A549 (cell line): Measurements from ENCODE around the gene CEP76. TPM values are rescaled to one million over a fixed set of nuclear protein-coding genes. Genes with fewer than 3 reads are reported as not detected.

Source experiments
- ATAC-seq, 2 experiments: fragments of 200-7000 bp in 1 of 2; fragments of >200 bp in 1 of 2; cut with Nextera tagmentation in 1 of 2; cut with Tn5 transposase in 1 of 2; 3 replicates each; pipeline versions ENCODE4 v1.8.0 to v1.9.1; 2018 to 2020; ENCODE audit warnings: mild to moderate bottlenecking in 1 of 2, moderate library complexity in 1 of 2
- CTCF ChIA-PET: fragments of 300-600 bp; sonication (Branson Sonifier 250); formaldehyde crosslinking; extraction: SDS; loops from one replicate; lab custom pipeline; 2021; ENCODE audit warnings: antibody characterized with exemption, inconsistent platforms; lab: Yijun Ruan, JAX
- POLR2A ChIA-PET: fragments of 350-600 bp; formaldehyde crosslinking; extraction: SDS; loops from one replicate; lab custom pipeline; 2021; ENCODE audit warnings: antibody characterized with exemption, inconsistent platforms; lab: Yijun Ruan, JAX
- DNase-seq, 2 experiments: peaks; one replicate each; pipeline versions ENCODE4 v3.0.0 to v3.0.0-alpha.2; 2011 to 2016; ENCODE audit warnings: low read depth in 1 of 2, low spot score in 1 of 2
- FAIRE-seq: peaks from 2 replicates; lab custom pipeline; 2011; peaks lifted over from hg19 to GRCh38; lab: Jason Lieb, UNC
- H3K27ac ChIP-seq, 2 experiments: fragments of >200 bp; sonication (Bioruptor Twin); formaldehyde crosslinking; 3 replicates each; pipeline ENCODE4 v1.5.1; 2016 to 2017
- H3K4me1 ChIP-seq: fragments of >200 bp; sonication (Bioruptor Twin); formaldehyde crosslinking; 3 replicates; pipeline ENCODE4 v1.6.1; 2016
- H3K4me2 ChIP-seq: fragments of >200 bp; sonication (Bioruptor Twin); formaldehyde crosslinking; 3 replicates; pipeline ENCODE4 v1.6.1; 2016
- H3K4me3 ChIP-seq: fragments of >200 bp; sonication (Bioruptor Twin); formaldehyde crosslinking; 3 replicates; pipeline ENCODE4 v1.5.1; 2016
- H3K9me3 ChIP-seq: fragments of >200 bp; sonication (Bioruptor Twin); formaldehyde crosslinking; 3 replicates; pipeline ENCODE4 v1.6.1; 2016
- CEBPB ChIP-seq, 2 experiments: fragments of >200 bp in 1 of 2; sonication (Bioruptor Twin) in 1 of 2; formaldehyde crosslinking in 1 of 2; IDR thresholded peaks; 2 replicates each; pipeline ENCODE4 v1.6.1; 2012 to 2016
- CHD2 ChIP-seq: fragments of 150-350 bp; IDR thresholded peaks from 2 replicates; pipeline ENCODE4 v1.6.1; 2014; ENCODE audit warnings: low read length; ENCODE audit not compliant: partially characterized antibody
- CHD4 ChIP-seq: fragments of 200-600 bp; sonication (generic); IDR thresholded peaks from 2 replicates; pipeline ENCODE4 v1.6.1; 2016; ENCODE audit warnings: antibody characterized with exemption, mild to moderate bottlenecking, borderline replicate concordance
- EHMT2 ChIP-seq: fragments of 200-600 bp; sonication (generic); IDR thresholded peaks from 2 replicates; pipeline ENCODE4 v1.6.1; 2016; ENCODE audit warnings: antibody characterized with exemption, low read depth, mild to moderate bottlenecking, moderate library complexity
- EP300 ChIP-seq, 2 experiments: fragments of >200 bp; sonication (Bioruptor Twin); formaldehyde crosslinking; IDR thresholded peaks; 2 replicates in 1 of 2; 3 replicates in 1 of 2; pipeline ENCODE4 v1.6.1; 2016 to 2017
- ESRRA ChIP-seq: fragments of 150-350 bp; IDR thresholded peaks from 2 replicates; pipeline ENCODE4 v1.6.1; 2014; ENCODE audit warnings: mild to moderate bottlenecking, low read length, borderline replicate concordance
- HDAC2 ChIP-seq: fragments of 200-600 bp; sonication (generic); IDR thresholded peaks from 2 replicates; pipeline ENCODE4 v1.6.1; 2016
- HEYL ChIP-seq: fragments of 250-450 bp; sonication (Bioruptor Pico); IDR thresholded peaks from 2 replicates; pipeline ENCODE4 v1.8.0; 2021; ENCODE audit warnings: mild to moderate bottlenecking, moderate library complexity
- HOXA7 ChIP-seq: fragments of 250-450 bp; sonication (Bioruptor Pico); IDR thresholded peaks from 2 replicates; pipeline ENCODE4 v1.5.0; 2020; ENCODE audit warnings: mild to moderate bottlenecking, moderate library complexity
- HOXB13 ChIP-seq: fragments of 250-450 bp; sonication (Bioruptor Pico); IDR thresholded peaks from 2 replicates; pipeline ENCODE4 v1.5.0; 2020; ENCODE audit warnings: low read depth, mild to moderate bottlenecking, moderate library complexity
- HOXB5 ChIP-seq: fragments of 250-450 bp; sonication (Bioruptor Pico); IDR thresholded peaks from 2 replicates; pipeline ENCODE4 v1.5.0; 2020; ENCODE audit warnings: mild to moderate bottlenecking, moderate library complexity
- JUN ChIP-seq, 2 experiments: fragments of >200 bp; sonication (Bioruptor Twin); formaldehyde crosslinking; IDR thresholded peaks; 2 replicates in 1 of 2; 3 replicates in 1 of 2; pipeline ENCODE4 v1.6.1; 2016 to 2017
- JUNB ChIP-seq: fragments of >200 bp; sonication (Bioruptor Twin); formaldehyde crosslinking; IDR thresholded peaks from 2 replicates; pipeline ENCODE4 v1.6.1; 2016
- KDM1A ChIP-seq: fragments of 200-600 bp; sonication (generic); IDR thresholded peaks from 2 replicates; pipeline ENCODE4 v1.6.1; 2016; ENCODE audit warnings: low read depth, mild to moderate bottlenecking
- MAFK ChIP-seq: fragments of 450-650 bp; IDR thresholded peaks from 2 replicates; pipeline ENCODE4 v1.6.1; 2014; ENCODE audit not compliant: partially characterized antibody
- MAZ ChIP-seq: fragments of 150-350 bp; IDR thresholded peaks from 2 replicates; pipeline ENCODE4 v1.6.1; 2014; ENCODE audit warnings: antibody characterized with exemption, low read depth, low read length, borderline replicate concordance
- MYC ChIP-seq: IDR thresholded peaks from 2 replicates; pipeline ENCODE4 v1.6.1; 2012; ENCODE audit warnings: mild to moderate bottlenecking, inconsistent platforms, low read length, improper control_type of control experiment, borderline replicate concordance
- NR3C1 ChIP-seq: fragments of >200 bp; sonication (Bioruptor Twin); formaldehyde crosslinking; IDR thresholded peaks from 3 replicates; pipeline ENCODE4 v1.6.1; 2017
- PHF8 ChIP-seq: fragments of 200-600 bp; sonication (generic); IDR thresholded peaks from 2 replicates; pipeline ENCODE4 v1.6.1; 2016; ENCODE audit warnings: low read depth, mild to moderate bottlenecking, antibody characterized with exemption, moderate library complexity, borderline replicate concordance
- POLR2AphosphoS2 ChIP-seq: conservative IDR thresholded peaks from 2 replicates; pipeline ENCODE4 v1.6.1; 2012; ENCODE audit warnings: low read length, improper control_type of control experiment, inconsistent platforms
- RAD21 ChIP-seq, 2 experiments: fragments of >200 bp in 1 of 2; sonication (Bioruptor Twin) in 1 of 2; formaldehyde crosslinking in 1 of 2; IDR thresholded peaks in 1 of 2; conservative IDR thresholded peaks in 1 of 2; 2 replicates in 1 of 2; 3 replicates in 1 of 2; pipeline ENCODE4 v1.6.1; 2012 to 2018; ENCODE audit warnings: inconsistent platforms in 1 of 2
- RNF2 ChIP-seq: fragments of 200-600 bp; sonication (generic); IDR thresholded peaks from 2 replicates; pipeline ENCODE4 v1.6.1; 2016; ENCODE audit warnings: low read depth, mild to moderate bottlenecking, antibody characterized with exemption, moderate library complexity, borderline replicate concordance
- SREBF2 ChIP-seq: fragments of 450-650 bp; IDR thresholded peaks from 2 replicates; pipeline ENCODE4 v1.6.1; 2014; ENCODE audit warnings: mild to moderate bottlenecking, moderate library complexity
- ZSCAN20 ChIP-seq: fragments of 250-450 bp; sonication (Bioruptor Pico); IDR thresholded peaks from 2 replicates; pipeline ENCODE4 v1.8.0; 2022; ENCODE audit warnings: mild to moderate bottlenecking, moderate library complexity
- WGBS: methylation state at CpG from one replicate; pipeline ENCODE4 v1.1.6; 2017; ENCODE audit errors: missing lambda C conversion rate; 5-methylcytosine and 5-hydroxymethylcytosine counted together
- polyA plus RNA-seq, 4 experiments: library from polyadenylated mRNA; depleted of rRNA in 3 of 4; stranded (reverse); fragments of >200 nt; fragmentation: RNase III in 1 of 4; extraction: RNeasy Plus Mini Kit Qiagen cat#74134 plus additional on column Dnase treatment in 1 of 4; gene quantifications; 2 replicates in 3 of 4; 3 replicates in 1 of 4; pipeline ENCODE4 v1.2.3, GENCODE V29; 2011 to 2017
- TF ChIP-seq, protein P1 (sequence below): fragments of 150-350 bp; IDR thresholded peaks from 2 replicates; pipeline ENCODE4 v1.6.1; 2014; ENCODE audit warnings: low read depth, mild to moderate bottlenecking, low read length
- TF ChIP-seq, protein P2 (sequence below): fragments of 200-600 bp; sonication (generic); IDR thresholded peaks from 2 replicates; pipeline ENCODE4 v1.6.1; 2016; ENCODE audit warnings: antibody characterized with exemption, mild to moderate bottlenecking, moderate library complexity
- TF ChIP-seq, protein P3 (sequence below): IDR thresholded peaks from 2 replicates; pipeline ENCODE4 v1.6.1; 2012
- TF ChIP-seq, protein P4 (sequence below): fragments of 250-450 bp; sonication (Bioruptor Pico); IDR thresholded peaks from 2 replicates; pipeline ENCODE4 v1.5.0; 2020; ENCODE audit warnings: low read depth, mild to moderate bottlenecking, moderate library complexity
- TF ChIP-seq, protein P5 (sequence below): IDR thresholded peaks from 2 replicates; pipeline ENCODE4 v1.6.1; 2012; ENCODE audit warnings: low read depth, borderline replicate concordance

The CEP76 gene
- polyA plus RNA-seq, 2 of the 4 experiments (the other 2 are of a cell fraction) = 7.8 to 13.1 TPM

DNA sequence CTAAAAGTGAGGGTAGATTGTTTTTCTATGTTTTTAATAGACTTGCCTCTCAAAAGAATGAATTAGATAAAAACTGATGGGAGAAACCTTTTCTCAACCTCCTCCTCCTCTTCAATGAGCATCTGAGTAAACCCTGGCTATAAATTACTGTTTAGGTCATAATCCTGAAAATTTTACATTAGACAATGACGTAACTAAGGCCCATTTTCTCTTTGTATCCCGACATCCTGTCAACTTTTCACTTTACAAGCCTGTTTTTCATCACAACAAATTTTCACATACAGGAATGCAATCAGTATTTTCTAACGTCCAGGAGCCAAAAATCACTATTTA, 46.0 kb downstream of the CEP76 start:
- no peaks in the 10 kb centered on the region for H3K9me3 ChIP-seq
- DNase-seq (no peak), FAIRE-seq (no peak), ATAC-seq (no peak)
- peaks cover 26% of the 10 kb centered on the region for H3K4me1 ChIP-seq
- peak overlapping the region; percentile 95 for H3K4me3 ChIP-seq
- peak overlapping the region; percentile 89 for H3K4me2 ChIP-seq
- no peak for TF ChIP-seq EHMT2
- no peak for TF ChIP-seq MAFK
- TF ChIP-seq RNF2 = no peak
- no peak for TF ChIP-seq CHD2
- TF ChIP-seq, protein P1, sequence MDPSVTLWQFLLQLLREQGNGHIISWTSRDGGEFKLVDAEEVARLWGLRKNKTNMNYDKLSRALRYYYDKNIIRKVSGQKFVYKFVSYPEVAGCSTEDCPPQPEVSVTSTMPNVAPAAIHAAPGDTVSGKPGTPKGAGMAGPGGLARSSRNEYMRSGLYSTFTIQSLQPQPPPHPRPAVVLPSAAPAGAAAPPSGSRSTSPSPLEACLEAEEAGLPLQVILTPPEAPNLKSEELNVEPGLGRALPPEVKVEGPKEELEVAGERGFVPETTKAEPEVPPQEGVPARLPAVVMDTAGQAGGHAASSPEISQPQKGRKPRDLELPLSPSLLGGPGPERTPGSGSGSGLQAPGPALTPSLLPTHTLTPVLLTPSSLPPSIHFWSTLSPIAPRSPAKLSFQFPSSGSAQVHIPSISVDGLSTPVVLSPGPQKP = no peak
- TF ChIP-seq, protein P2, sequence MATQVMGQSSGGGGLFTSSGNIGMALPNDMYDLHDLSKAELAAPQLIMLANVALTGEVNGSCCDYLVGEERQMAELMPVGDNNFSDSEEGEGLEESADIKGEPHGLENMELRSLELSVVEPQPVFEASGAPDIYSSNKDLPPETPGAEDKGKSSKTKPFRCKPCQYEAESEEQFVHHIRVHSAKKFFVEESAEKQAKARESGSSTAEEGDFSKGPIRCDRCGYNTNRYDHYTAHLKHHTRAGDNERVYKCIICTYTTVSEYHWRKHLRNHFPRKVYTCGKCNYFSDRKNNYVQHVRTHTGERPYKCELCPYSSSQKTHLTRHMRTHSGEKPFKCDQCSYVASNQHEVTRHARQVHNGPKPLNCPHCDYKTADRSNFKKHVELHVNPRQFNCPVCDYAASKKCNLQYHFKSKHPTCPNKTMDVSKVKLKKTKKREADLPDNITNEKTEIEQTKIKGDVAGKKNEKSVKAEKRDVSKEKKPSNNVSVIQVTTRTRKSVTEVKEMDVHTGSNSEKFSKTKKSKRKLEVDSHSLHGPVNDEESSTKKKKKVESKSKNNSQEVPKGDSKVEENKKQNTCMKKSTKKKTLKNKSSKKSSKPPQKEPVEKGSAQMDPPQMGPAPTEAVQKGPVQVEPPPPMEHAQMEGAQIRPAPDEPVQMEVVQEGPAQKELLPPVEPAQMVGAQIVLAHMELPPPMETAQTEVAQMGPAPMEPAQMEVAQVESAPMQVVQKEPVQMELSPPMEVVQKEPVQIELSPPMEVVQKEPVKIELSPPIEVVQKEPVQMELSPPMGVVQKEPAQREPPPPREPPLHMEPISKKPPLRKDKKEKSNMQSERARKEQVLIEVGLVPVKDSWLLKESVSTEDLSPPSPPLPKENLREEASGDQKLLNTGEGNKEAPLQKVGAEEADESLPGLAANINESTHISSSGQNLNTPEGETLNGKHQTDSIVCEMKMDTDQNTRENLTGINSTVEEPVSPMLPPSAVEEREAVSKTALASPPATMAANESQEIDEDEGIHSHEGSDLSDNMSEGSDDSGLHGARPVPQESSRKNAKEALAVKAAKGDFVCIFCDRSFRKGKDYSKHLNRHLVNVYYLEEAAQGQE = no peak
- TF ChIP-seq HDAC2 = no peak
- TF ChIP-seq POLR2AphosphoS2 = no peak
- no peak for TF ChIP-seq KDM1A
- no peak for TF ChIP-seq HEYL (CRISPR knock-in tag)
- TF ChIP-seq JUN (IDR thresholded peaks at IDR 0.05) = no peak
- TF ChIP-seq HOXB13 = no peak
- TF ChIP-seq MYC = no peak
- TF ChIP-seq NR3C1 = no peak
- TF ChIP-seq MAZ = no peak
- no peak for TF ChIP-seq ESRRA
- no peak for TF ChIP-seq EP300 (IDR thresholded peaks at IDR 0.05)
- TF ChIP-seq, protein P3, sequence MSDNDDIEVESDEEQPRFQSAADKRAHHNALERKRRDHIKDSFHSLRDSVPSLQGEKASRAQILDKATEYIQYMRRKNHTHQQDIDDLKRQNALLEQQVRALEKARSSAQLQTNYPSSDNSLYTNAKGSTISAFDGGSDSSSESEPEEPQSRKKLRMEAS = no peak
- TF ChIP-seq ZSCAN20 = no peak
- TF ChIP-seq CHD4 = no peak
- peak overlapping the region; percentile 88 to 91 for H3K27ac ChIP-seq
- ChIA-PET POLR2A (no interaction called here), CTCF (no interaction called here)
- 4% methylated on average over 3 of the region's 3 CpGs for WGBS

DNA sequence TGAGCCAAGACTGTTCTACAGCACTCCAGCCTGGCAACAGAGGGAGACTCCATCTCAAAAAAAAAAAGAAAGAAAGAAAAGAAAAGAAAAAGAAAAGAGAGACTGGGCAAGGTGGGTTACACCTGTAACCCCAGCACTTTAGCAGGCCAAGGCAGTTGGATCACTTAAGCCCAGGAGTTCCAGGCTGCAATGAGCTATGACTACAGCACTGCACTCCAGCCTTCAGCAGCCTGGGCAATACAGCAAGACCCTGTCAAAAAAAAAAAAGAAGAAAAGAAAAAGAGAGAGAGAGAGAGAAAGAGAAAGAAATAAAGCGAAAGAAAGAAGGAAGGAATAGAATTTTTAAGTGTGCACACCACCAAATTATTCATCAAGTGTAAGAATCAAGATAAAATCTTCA, 47.6 kb downstream of the CEP76 start:
- no peak for FAIRE-seq
- ATAC-seq = no peak
- Histone ChIP-seq H3K4me1 (peaks cover 26% of the 10 kb centered on the region), H3K4me2 (peak overlapping the region; percentile 89; the same call in 1 of the 3 replicates), H3K27ac (no peak overlapping the region)
- DNase-seq = no peak
- 75% methylated on average over 1 of the region's 1 CpG for WGBS
- TF ChIP-seq MAZ (no peak), CEBPB (IDR thresholded peaks at IDR 0.05) (no peak), JUNB (no peak), MYC (no peak), JUN (IDR thresholded peaks at IDR 0.05) (no peak), RAD21 (conservative IDR thresholded peaks at IDR 0.05 in 1 of 2, IDR thresholded peaks at IDR 0.05 in 1 of 2) (no peak), NR3C1 (no peak), CHD4 (no peak), HOXB5 (CRISPR knock-in tag) (no peak), HOXB13 (no peak), ESRRA (no peak), HEYL (CRISPR knock-in tag) (no peak), PHF8 (no peak), SREBF2 (no peak), HOXA7 (CRISPR knock-in tag) (no peak)
- TF ChIP-seq, protein P4, sequence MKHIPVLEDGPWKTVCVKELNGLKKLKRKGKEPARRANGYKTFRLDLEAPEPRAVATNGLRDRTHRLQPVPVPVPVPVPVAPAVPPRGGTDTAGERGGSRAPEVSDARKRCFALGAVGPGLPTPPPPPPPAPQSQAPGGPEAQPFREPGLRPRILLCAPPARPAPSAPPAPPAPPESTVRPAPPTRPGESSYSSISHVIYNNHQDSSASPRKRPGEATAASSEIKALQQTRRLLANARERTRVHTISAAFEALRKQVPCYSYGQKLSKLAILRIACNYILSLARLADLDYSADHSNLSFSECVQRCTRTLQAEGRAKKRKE (CRISPR knock-in tag) = no peak
- TF ChIP-seq, protein P5, sequence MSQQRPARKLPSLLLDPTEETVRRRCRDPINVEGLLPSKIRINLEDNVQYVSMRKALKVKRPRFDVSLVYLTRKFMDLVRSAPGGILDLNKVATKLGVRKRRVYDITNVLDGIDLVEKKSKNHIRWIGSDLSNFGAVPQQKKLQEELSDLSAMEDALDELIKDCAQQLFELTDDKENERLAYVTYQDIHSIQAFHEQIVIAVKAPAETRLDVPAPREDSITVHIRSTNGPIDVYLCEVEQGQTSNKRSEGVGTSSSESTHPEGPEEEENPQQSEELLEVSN = no peak
- TF ChIP-seq, all 56 proteins: peak for 0
- ChIA-PET CTCF (interaction anchor here (0.7 to 1.6 kb wide), 4 partner anchors 14 to 903 kb away, joined by 3 to 7 read pairs (median 4); no protein-coding TSS in a partner anchor), POLR2A (no interaction called here)
- H3K9me3 ChIP-seq = no peaks in the 10 kb centered on the region
- no peak overlapping the region for H3K4me3 ChIP-seq
